Activated naive CD8-positive, alpha-beta T cell treated with anti-CD3 and anti-CD28 coated beads for 36 hours (primary cell): ENCODE data around the gene NDUFA11. TPM values are rescaled to one million over a fixed set of nuclear protein-coding genes. Genes with fewer than 3 reads are reported as not detected.
"Not testable (repeated sequence)": the region's sequence is repeated elsewhere in the genome, so short reads cannot be mapped to it uniquely, and the experiment has no call there.

Experiments used
- DNase-seq: peaks from one replicate; pipeline ENCODE4 v3.0.0; 2021
- H3K27ac Mint-ChIP-seq: one replicate; pipeline ENCODE4 v1.8.0; 2022; ENCODE audit warnings: mild to moderate bottlenecking, moderate library complexity, mixed read lengths
- H3K27me3 Mint-ChIP-seq: one replicate; pipeline ENCODE4 v1.8.0; 2022; ENCODE audit warnings: mild to moderate bottlenecking, mixed read lengths
- H3K36me3 Mint-ChIP-seq: one replicate; pipeline ENCODE4 v1.8.0; 2021; ENCODE audit warnings: mild to moderate bottlenecking, mixed read lengths
- H3K4me1 Mint-ChIP-seq: one replicate; pipeline ENCODE4 v1.8.0; 2021; ENCODE audit warnings: mixed read lengths
- H3K4me3 Mint-ChIP-seq: one replicate; pipeline ENCODE4 v1.8.0; 2022; ENCODE audit warnings: mild to moderate bottlenecking, moderate library complexity, mixed read lengths
- H3K9me3 Mint-ChIP-seq: one replicate; pipeline ENCODE4 v1.8.0; 2022; ENCODE audit warnings: mixed read lengths
- total RNA-seq, 2 experiments: library from RNA; stranded (reverse); gene quantifications; one replicate each; pipeline ENCODE4 v1.2.3, GENCODE V29; 2021

The NDUFA11 gene
- total RNA-seq, 2 experiments from 2014 or later = 244 to 255 TPM

- peak; percentile 23 for DNase-seq
- no peaks in the 10 kb centered on the region for H3K9me3 Mint-ChIP-seq
- H3K4me3 Mint-ChIP-seq = no peak overlapping the region
- H3K4me1 Mint-ChIP-seq = peaks cover 2% of the 10 kb centered on the region
- H3K36me3 Mint-ChIP-seq = peaks cover 3% of the 10 kb centered on the region
- no peak overlapping the region for H3K27ac Mint-ChIP-seq
- peaks cover 43% of the 10 kb centered on the region for H3K27me3 Mint-ChIP-seq
These were observed 11.4 kb downstream of the NDUFA11 start for GRCh38 chr19:5891938-5892771.

GRCh38 chr19:5891572-5891937 lies 12.0 kb downstream of the NDUFA11 start:
- Mint-ChIP-seq H3K36me3 (peaks cover 3% of the 10 kb centered on the region), H3K4me3 (no peak overlapping the region), H3K27me3 (peaks cover 48% of the 10 kb centered on the region), H3K4me1 (peaks cover 2% of the 10 kb centered on the region), H3K9me3 (no peaks in the 10 kb centered on the region), H3K27ac (peak overlapping the region; percentile 29)
- DNase-seq = no peak

- no peak overlapping the region for H3K4me3 Mint-ChIP-seq
- peaks cover 52% of the 10 kb centered on the region for H3K27me3 Mint-ChIP-seq
- H3K4me1 Mint-ChIP-seq = peaks cover 2% of the 10 kb centered on the region
- no peak overlapping the region for H3K27ac Mint-ChIP-seq
- H3K36me3 Mint-ChIP-seq = no peaks in the 10 kb centered on the region
- H3K9me3 Mint-ChIP-seq = no peaks in the 10 kb centered on the region
- DNase-seq = no peak
These were observed 13.5 kb downstream of the NDUFA11 start for GRCh38 chr19:5890099-5890498.

GRCh38 chr19:5889288-5889971 lies 14.2 kb downstream of the NDUFA11 start:
- Mint-ChIP-seq H3K4me3 (no peak overlapping the region), H3K36me3 (no peaks in the 10 kb centered on the region), H3K9me3 (no peaks in the 10 kb centered on the region), H3K27ac (no peak overlapping the region), H3K4me1 (peaks cover 2% of the 10 kb centered on the region), H3K27me3 (peaks cover 56% of the 10 kb centered on the region)
- DNase-seq = no peak

GRCh38 chr19:5884065-5884811 lies 19.4 kb downstream of the NDUFA11 start:
- not testable (repeated sequence) for DNase-seq, H3K36me3 Mint-ChIP-seq, H3K4me3 Mint-ChIP-seq, H3K27ac Mint-ChIP-seq, H3K9me3 Mint-ChIP-seq, H3K4me1 Mint-ChIP-seq
- peaks cover 55% of the 10 kb centered on the region for H3K27me3 Mint-ChIP-seq

GRCh38 chr19:5883157-5883873 lies 20.3 kb downstream of the NDUFA11 start:
- DNase-seq, H3K9me3 Mint-ChIP-seq: not testable (repeated sequence)

GRCh38 chr19:5882421-5882968 lies 21.1 kb downstream of the NDUFA11 start:
- no peaks in the 10 kb centered on the region for H3K36me3 Mint-ChIP-seq
- DNase-seq = no peak
- peaks cover 56% of the 10 kb centered on the region for H3K27me3 Mint-ChIP-seq
- H3K27ac Mint-ChIP-seq = no peak overlapping the region
- no peaks in the 10 kb centered on the region for H3K9me3 Mint-ChIP-seq
- H3K4me1 Mint-ChIP-seq = no peaks in the 10 kb centered on the region
- H3K4me3 Mint-ChIP-seq = no peak overlapping the region

More at GRCh38 chr19:5883157-5883873, 20.3 kb downstream of the NDUFA11 start:
- not testable (repeated sequence) for H3K27ac Mint-ChIP-seq, H3K36me3 Mint-ChIP-seq, H3K4me3 Mint-ChIP-seq, H3K4me1 Mint-ChIP-seq
- peaks cover 54% of the 10 kb centered on the region for H3K27me3 Mint-ChIP-seq

GRCh38 chr19:5881543-5882299 lies 21.9 kb downstream of the NDUFA11 start:
- H3K4me1 Mint-ChIP-seq = no peaks in the 10 kb centered on the region
- no peaks in the 10 kb centered on the region for H3K36me3 Mint-ChIP-seq
- no peaks in the 10 kb centered on the region for H3K9me3 Mint-ChIP-seq
- H3K27me3 Mint-ChIP-seq = peaks cover 57% of the 10 kb centered on the region
- no peak overlapping the region for H3K4me3 Mint-ChIP-seq
- DNase-seq = no peak
- no peak overlapping the region for H3K27ac Mint-ChIP-seq

GRCh38 chr19:5880604-5881078 lies 22.9 kb downstream of the NDUFA11 start:
- no peaks in the 10 kb centered on the region for H3K4me1 Mint-ChIP-seq
- H3K9me3 Mint-ChIP-seq = no peaks in the 10 kb centered on the region
- H3K4me3 Mint-ChIP-seq = no peak overlapping the region
- peaks cover 63% of the 10 kb centered on the region for H3K27me3 Mint-ChIP-seq
- no peak for DNase-seq
- no peaks in the 10 kb centered on the region for H3K36me3 Mint-ChIP-seq
- H3K27ac Mint-ChIP-seq = no peak overlapping the region

GRCh38 chr19:5880196-5880595 lies 23.4 kb downstream of the NDUFA11 start:
- Mint-ChIP-seq H3K27me3 (peaks cover 60% of the 10 kb centered on the region), H3K4me3 (no peak overlapping the region), H3K4me1 (no peaks in the 10 kb centered on the region), H3K9me3 (no peaks in the 10 kb centered on the region), H3K27ac (no peak overlapping the region), H3K36me3 (no peaks in the 10 kb centered on the region)
- DNase-seq = no peak

GRCh38 chr19:5877882-5878281 lies 25.7 kb downstream of the NDUFA11 start:
- no peak overlapping the region for H3K27ac Mint-ChIP-seq
- H3K36me3 Mint-ChIP-seq = no peaks in the 10 kb centered on the region
- no peak for DNase-seq
- no peaks in the 10 kb centered on the region for H3K9me3 Mint-ChIP-seq
- no peaks in the 10 kb centered on the region for H3K4me1 Mint-ChIP-seq
- peaks cover 52% of the 10 kb centered on the region for H3K27me3 Mint-ChIP-seq
- H3K4me3 Mint-ChIP-seq = no peak overlapping the region

- no peaks in the 10 kb centered on the region for H3K4me1 Mint-ChIP-seq
- peaks cover 52% of the 10 kb centered on the region for H3K27me3 Mint-ChIP-seq
- H3K4me3 Mint-ChIP-seq = no peak overlapping the region
- no peaks in the 10 kb centered on the region for H3K36me3 Mint-ChIP-seq
- no peaks in the 10 kb centered on the region for H3K9me3 Mint-ChIP-seq
- H3K27ac Mint-ChIP-seq = no peak overlapping the region
- no peak for DNase-seq
These were observed 26.2 kb downstream of the NDUFA11 start for GRCh38 chr19:5877427-5877826.

- H3K4me3 Mint-ChIP-seq, H3K9me3 Mint-ChIP-seq, DNase-seq, H3K4me1 Mint-ChIP-seq, H3K36me3 Mint-ChIP-seq, H3K27ac Mint-ChIP-seq: not testable (repeated sequence)
- H3K27me3 Mint-ChIP-seq = peaks cover 30% of the 10 kb centered on the region
These were observed 29.1 kb downstream of the NDUFA11 start for GRCh38 chr19:5874496-5874895.
